PC-9 (cell line): ENCODE data around the gene PRKAG2. TPM values are rescaled to one million over a fixed set of nuclear protein-coding genes. Genes with fewer than 3 reads are reported as not detected.

Source experiments
- BruUV-seq: library from RNA; stranded (reverse); fragments of 400-500 nt; replicated peaks from 2 replicates; lab custom pipeline; 2021; lab: Mats Ljungman, UMichigan
- CTCF ChIA-PET: fragments of 300-600 bp; sonication (Branson Sonifier 250); formaldehyde crosslinking; loops from one replicate; lab custom pipeline; 2022; ENCODE audit warnings: antibody characterized with exemption; lab: Charles Lee
- POLR2A ChIA-PET: fragments of 300-600 bp; sonication (Branson Sonifier 250); formaldehyde crosslinking; loops from one replicate; lab custom pipeline; 2022; ENCODE audit warnings: antibody characterized with exemption; ENCODE audit not compliant: unreplicated experiment; lab: Charles Lee
- DNase-seq, 2 experiments: peaks; one replicate each; pipeline versions ENCODE4 v3.0.0 to v3.0.0-alpha.2; 2015 to 2022; ENCODE audit warnings: mixed read lengths in 1 of 2
- H2AFZ ChIP-seq: fragments of 200-600 bp; sonication (generic); 2 replicates; pipeline ENCODE4 v1.8.1; 2017; ENCODE audit warnings: antibody characterized with exemption
- H3F3A ChIP-seq: fragments of 200-600 bp; sonication (generic); 2 replicates; pipeline ENCODE4 v1.8.1; 2017; ENCODE audit warnings: antibody characterized with exemption, mild to moderate bottlenecking, low read depth; ENCODE audit not compliant: insufficient read depth
- H3K27ac ChIP-seq: fragments of 200-600 bp; sonication (generic); 2 replicates; pipeline ENCODE4 v1.6.1; 2016; ENCODE audit warnings: mixed run types
- H3K27me3 ChIP-seq: fragments of 200-600 bp; sonication (generic); 2 replicates; pipeline ENCODE4 v1.6.1; 2016; ENCODE audit warnings: low read depth, mixed run types; ENCODE audit not compliant: insufficient read depth
- H3K36me3 ChIP-seq: fragments of 200-600 bp; sonication (generic); 2 replicates; pipeline ENCODE4 v1.6.1; 2016; ENCODE audit warnings: low read depth, mixed run types
- H3K4me1 ChIP-seq: fragments of 200-600 bp; sonication (generic); replicated peaks from 2 replicates; pipeline ENCODE4 v1.6.1; 2016; ENCODE audit warnings: mixed run types; ENCODE audit not compliant: insufficient read depth
- H3K4me2 ChIP-seq: fragments of 200-600 bp; sonication (generic); 2 replicates; pipeline ENCODE4 v1.6.1; 2017; ENCODE audit warnings: mixed run types
- H3K4me3 ChIP-seq: fragments of 200-600 bp; sonication (generic); 2 replicates; pipeline ENCODE4 v1.6.1; 2016; ENCODE audit warnings: mixed run types
- H3K79me2 ChIP-seq: fragments of 200-600 bp; sonication (generic); 2 replicates; pipeline ENCODE4 v1.6.1; 2017; ENCODE audit warnings: low read depth, mixed run types
- H3K9me2 ChIP-seq: fragments of 200-600 bp; sonication (generic); 2 replicates; pipeline ENCODE4 v1.8.1; 2017; ENCODE audit warnings: mild to moderate bottlenecking; ENCODE audit not compliant: insufficient read depth
- H3K9me3 ChIP-seq: fragments of 200-600 bp; sonication (generic); 2 replicates; pipeline ENCODE4 v1.8.1; 2016; ENCODE audit warnings: low read depth; ENCODE audit not compliant: insufficient read depth
- H4K20me1 ChIP-seq: fragments of 200-600 bp; sonication (generic); 2 replicates; pipeline ENCODE4 v1.8.1; 2017; ENCODE audit not compliant: insufficient read depth
- CTCF ChIP-seq: fragments of 200-600 bp; sonication (generic); conservative IDR thresholded peaks from 2 replicates; pipeline ENCODE4 v1.6.1; 2017; ENCODE audit warnings: mixed run types, antibody characterized with exemption, mild to moderate bottlenecking, moderate library complexity
- EZH2 ChIP-seq: fragments of 200-600 bp; sonication (generic); IDR thresholded peaks from 2 replicates; pipeline ENCODE4 v1.8.0; 2017; ENCODE audit warnings: antibody characterized with exemption, low read depth
- intact Hi-C: fragments of 100-400 bp; cut with micrococcal nuclease; formaldehyde crosslinking; loops from one replicate; pipeline ENCODE4 v1.10.0; 2022; ENCODE audit not compliant: unreplicated experiment
- total RNA-seq: library from RNA; stranded (reverse); gene quantifications from 2 replicates; pipeline ENCODE4 v1.2.3, GENCODE V29; 2021

PRKAG2 gene
- total RNA-seq, 1 experiment from 2014 or later, result 37.3 TPM

- no TSS peak for BruUV-seq
- Histone ChIP-seq H3K27ac (no peak overlapping the region), H3K9me3 (no peaks in the 10 kb centered on the region), H3K4me1 (no peaks in the 10 kb centered on the region), H3K9me2 (no peaks in the 10 kb centered on the region), H3K36me3 (no peaks in the 10 kb centered on the region), H3K27me3 (peaks cover 94% of the 10 kb centered on the region), H3F3A (no peaks in the 10 kb centered on the region), H3K4me3 (no peak overlapping the region), H4K20me1 (no peaks in the 10 kb centered on the region), H3K4me2 (no peak overlapping the region), H2AFZ (no peak overlapping the region), H3K79me2 (no peaks in the 10 kb centered on the region)
- intact Hi-C loops, result no loop called here
- DNase-seq, result no peak
- POLR2A ChIA-PET, result no interaction called here
- TF ChIP-seq EZH2 (no peak), CTCF (no peak)
- CTCF ChIA-PET, result no interaction called here
Measured at GRCh38 chr7:151894111-151895007, 17.4 kb upstream of the PRKAG2 start.

GRCh38 chr7:151893405-151893923 is 16.5 kb upstream of the PRKAG2 start:
- Histone ChIP-seq H3K27ac (no peak overlapping the region), H3F3A (no peaks in the 10 kb centered on the region), H3K4me3 (no peak overlapping the region), H3K9me2 (no peaks in the 10 kb centered on the region), H3K27me3 (peaks cover 94% of the 10 kb centered on the region), H3K4me2 (no peak overlapping the region), H3K4me1 (no peaks in the 10 kb centered on the region), H4K20me1 (no peaks in the 10 kb centered on the region), H3K9me3 (no peaks in the 10 kb centered on the region), H2AFZ (no peak overlapping the region), H3K79me2 (no peaks in the 10 kb centered on the region), H3K36me3 (no peaks in the 10 kb centered on the region)
- CTCF ChIA-PET, result no interaction called here
- no peak for DNase-seq
- POLR2A ChIA-PET, result no interaction called here
- intact Hi-C loops, result no loop called here
- TF ChIP-seq CTCF (no peak), EZH2 (no peak)
- no TSS peak for BruUV-seq

- no peaks in the 10 kb centered on the region for H3F3A ChIP-seq
- no peak overlapping the region for H3K4me2 ChIP-seq
- TF ChIP-seq EZH2 (no peak), CTCF (no peak)
- ChIA-PET CTCF (no interaction called here), POLR2A (no interaction called here)
- H3K9me2 ChIP-seq, result no peaks in the 10 kb centered on the region
- no peaks in the 10 kb centered on the region for H3K79me2 ChIP-seq
- H3K4me3 ChIP-seq, result no peak overlapping the region
- no peak for DNase-seq
- no peaks in the 10 kb centered on the region for H4K20me1 ChIP-seq
- no peaks in the 10 kb centered on the region for H3K36me3 ChIP-seq
- H3K9me3 ChIP-seq, result no peaks in the 10 kb centered on the region
- no peak overlapping the region for H3K27ac ChIP-seq
- intact Hi-C loops, result no loop called here
- peaks cover 95% of the 10 kb centered on the region for H3K27me3 ChIP-seq
- H2AFZ ChIP-seq, result no peak overlapping the region
- no peaks in the 10 kb centered on the region for H3K4me1 ChIP-seq
- BruUV-seq, result no TSS peak
Measured at GRCh38 chr7:151891753-151892152, 14.8 kb upstream of the PRKAG2 start.
